ENCODE results near the gene RUNDC3A.

RUNDC3A gene

GRCh38 chr17:44320066-44320465 lies 11.7 kb downstream of the RUNDC3A start:
- Histone ChIP-seq H3K36me3 (peaks cover 56% of the 10 kb centered on the region), H3K27me3 (no peaks in the 10 kb centered on the region), H3K4me1 (no peaks in the 10 kb centered on the region), H3K9me3 (no peaks in the 10 kb centered on the region), H3K4me3 (ENCODE audit: low read depth, low read length) (no peak overlapping the region)
- DNase-seq, result no peak
- TF ChIP-seq, protein P1, sequence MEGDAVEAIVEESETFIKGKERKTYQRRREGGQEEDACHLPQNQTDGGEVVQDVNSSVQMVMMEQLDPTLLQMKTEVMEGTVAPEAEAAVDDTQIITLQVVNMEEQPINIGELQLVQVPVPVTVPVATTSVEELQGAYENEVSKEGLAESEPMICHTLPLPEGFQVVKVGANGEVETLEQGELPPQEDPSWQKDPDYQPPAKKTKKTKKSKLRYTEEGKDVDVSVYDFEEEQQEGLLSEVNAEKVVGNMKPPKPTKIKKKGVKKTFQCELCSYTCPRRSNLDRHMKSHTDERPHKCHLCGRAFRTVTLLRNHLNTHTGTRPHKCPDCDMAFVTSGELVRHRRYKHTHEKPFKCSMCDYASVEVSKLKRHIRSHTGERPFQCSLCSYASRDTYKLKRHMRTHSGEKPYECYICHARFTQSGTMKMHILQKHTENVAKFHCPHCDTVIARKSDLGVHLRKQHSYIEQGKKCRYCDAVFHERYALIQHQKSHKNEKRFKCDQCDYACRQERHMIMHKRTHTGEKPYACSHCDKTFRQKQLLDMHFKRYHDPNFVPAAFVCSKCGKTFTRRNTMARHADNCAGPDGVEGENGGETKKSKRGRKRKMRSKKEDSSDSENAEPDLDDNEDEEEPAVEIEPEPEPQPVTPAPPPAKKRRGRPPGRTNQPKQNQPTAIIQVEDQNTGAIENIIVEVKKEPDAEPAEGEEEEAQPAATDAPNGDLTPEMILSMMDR (IDR thresholded peaks at IDR 0.05; ENCODE audit: low read depth, low read length), result no peak

DNA sequence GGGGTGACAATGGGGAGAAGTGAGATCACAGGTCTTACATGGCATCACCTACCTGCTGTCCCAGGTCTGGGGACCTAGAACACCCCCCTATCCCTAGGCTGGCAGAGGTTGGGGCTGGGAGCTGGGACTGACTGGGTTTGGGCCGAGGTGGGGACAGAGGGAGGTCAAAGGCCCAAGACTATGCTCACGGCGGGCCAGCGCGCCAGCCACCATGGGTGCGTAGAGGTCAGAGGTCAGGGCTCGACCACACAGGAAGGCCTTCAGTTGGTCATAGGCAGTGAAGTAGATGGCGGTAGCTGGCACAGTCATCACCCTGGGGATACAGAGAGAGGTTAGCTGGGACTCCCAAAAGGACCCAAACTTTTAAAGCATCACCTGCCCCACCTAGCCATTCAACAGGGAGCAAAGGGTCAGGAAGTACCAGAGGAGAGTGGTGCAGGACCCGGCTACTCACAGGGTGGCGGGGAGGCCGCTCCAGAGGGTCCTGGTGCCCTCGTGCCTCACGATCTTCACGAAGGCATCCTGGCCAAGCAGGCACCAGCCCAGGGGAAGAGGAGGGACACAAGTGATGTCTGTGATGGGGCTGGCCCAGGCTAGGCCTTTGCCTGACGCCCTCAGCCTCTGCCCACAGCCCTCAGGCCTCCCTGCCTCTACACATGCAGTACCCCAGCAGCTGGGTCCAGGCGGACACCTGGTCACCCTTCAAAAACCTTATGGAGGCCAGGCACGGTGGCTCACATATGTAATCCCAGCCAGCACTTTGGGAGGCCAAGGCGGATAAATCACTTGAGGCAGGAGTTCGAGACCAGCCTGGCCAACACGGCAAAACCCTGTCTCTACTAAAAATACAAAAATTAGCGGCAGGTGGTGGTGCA lies 13.1 kb downstream of the RUNDC3A start:
- Histone ChIP-seq H3K36me3 (peaks cover 47% of the 10 kb centered on the region), H3K27me3 (no peaks in the 10 kb centered on the region), H3K9me3 (no peaks in the 10 kb centered on the region), H3K4me3 (ENCODE audit: low read depth, low read length) (no peak overlapping the region), H3K4me1 (no peaks in the 10 kb centered on the region)
- TF ChIP-seq, protein P1 (IDR thresholded peaks at IDR 0.05; ENCODE audit: low read depth, low read length), result no peak
- DNase-seq, result no peak

DNA sequence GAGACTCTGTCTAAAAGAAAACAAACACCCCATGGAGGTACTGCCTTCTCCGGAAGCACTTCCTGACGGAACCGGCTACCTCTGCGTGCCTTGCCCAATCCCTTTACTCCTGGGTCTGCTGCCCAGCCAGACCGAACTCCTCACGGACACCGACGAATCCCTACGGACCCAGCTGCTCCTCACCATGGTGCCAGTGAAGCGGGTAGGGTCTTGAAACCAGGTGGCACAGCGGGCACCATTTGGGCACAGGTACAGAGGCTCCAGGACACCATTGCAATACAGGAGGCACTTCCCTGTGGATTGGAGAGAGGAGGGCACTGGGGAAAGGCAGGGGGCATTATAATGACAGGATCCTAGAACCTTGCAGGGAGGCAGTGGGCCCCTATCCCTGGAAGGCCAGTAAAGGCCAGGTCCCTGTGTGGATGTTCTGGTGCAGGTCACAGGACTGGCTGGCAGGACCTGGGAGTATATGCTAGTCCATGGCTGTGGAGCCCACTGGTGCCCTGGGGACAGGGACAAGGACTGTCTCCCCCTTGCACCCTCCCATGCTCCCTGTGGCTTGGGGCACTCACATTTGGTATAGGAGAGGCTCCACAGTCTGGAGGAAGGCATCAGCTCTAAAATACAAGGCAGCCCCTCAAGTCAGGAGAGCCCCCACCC lies 14.0 kb downstream of the RUNDC3A start:
- no peak for DNase-seq
- TF ChIP-seq, protein P1 (IDR thresholded peaks at IDR 0.05; ENCODE audit: low read depth, low read length), result no peak
- Histone ChIP-seq H3K36me3 (peaks cover 47% of the 10 kb centered on the region), H3K9me3 (no peaks in the 10 kb centered on the region), H3K4me1 (no peaks in the 10 kb centered on the region), H3K4me3 (ENCODE audit: low read depth, low read length) (no peak overlapping the region), H3K27me3 (no peaks in the 10 kb centered on the region)

DNA sequence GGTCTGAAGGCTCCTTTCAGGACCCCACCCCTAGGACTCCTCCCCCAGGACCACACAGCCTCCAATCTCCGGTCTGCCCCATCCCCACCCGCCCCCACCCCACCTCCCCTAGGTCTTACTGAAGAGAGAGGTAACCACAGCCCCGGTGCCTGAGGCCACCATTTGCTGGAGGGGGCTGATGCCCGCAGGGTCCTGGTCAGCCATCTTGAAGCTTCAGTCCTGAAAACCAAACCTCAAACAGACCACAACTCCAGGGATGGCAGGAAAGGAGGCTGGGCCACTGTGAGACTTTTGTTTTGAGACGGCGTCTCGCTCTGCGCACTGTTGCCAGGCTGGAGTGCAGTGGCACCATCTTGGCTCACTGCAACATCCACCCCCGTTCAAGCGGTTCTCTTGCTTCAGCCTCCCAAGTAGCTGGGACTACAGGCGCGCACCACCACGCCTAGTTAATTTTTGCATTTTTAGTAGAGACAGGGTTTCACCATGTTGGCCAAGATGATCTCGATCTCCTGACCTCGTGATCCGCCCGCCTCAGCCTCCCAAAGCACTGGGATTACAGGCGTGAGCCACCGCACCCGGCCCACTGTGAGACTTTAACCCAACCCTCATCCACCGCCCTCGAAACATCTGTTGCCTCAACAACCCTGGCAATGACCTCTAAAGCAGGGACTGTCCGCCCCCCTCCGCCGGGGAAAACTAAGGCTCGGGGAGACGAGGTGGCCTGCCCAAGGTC lies 15.1 kb downstream of the RUNDC3A start:
- H3K36me3 ChIP-seq, result peaks cover 43% of the 10 kb centered on the region
- peak overlapping the region; percentile 93 for H3K4me3 ChIP-seq (ENCODE audit: low read depth, low read length)
- no peaks in the 10 kb centered on the region for H3K27me3 ChIP-seq
- no peaks in the 10 kb centered on the region for H3K9me3 ChIP-seq
- no peaks in the 10 kb centered on the region for H3K4me1 ChIP-seq
- DNase-seq, result no peak
- TF ChIP-seq, protein P1 (IDR thresholded peaks at IDR 0.05; ENCODE audit: low read depth, low read length), result no peak

DNA sequence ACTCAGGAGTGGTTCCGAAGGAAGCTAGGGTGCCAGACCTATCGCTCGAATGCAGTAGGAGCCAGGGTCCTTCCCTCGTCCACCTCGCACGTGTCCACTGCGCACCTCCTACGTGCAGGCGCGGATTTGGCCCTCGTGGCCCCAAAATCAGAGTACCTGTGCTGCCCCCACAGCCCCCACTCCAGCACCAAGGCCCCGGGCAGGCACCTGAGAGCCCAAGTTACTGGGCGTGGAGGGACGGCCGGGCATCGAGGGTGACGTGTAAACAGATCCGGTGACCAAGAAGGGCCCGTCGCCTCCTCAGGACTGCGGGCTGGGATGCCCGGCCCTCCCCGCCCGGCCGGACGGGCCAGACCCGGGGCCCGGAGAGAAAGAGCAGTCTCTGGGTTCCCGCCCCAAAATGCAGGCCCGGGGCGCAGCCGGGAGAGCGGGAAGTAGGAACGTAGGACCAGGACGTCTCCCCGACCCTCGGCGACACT lies 15.7 kb downstream of the RUNDC3A start:
- no peaks in the 10 kb centered on the region for H3K4me1 ChIP-seq
- no peaks in the 10 kb centered on the region for H3K27me3 ChIP-seq
- no peak for DNase-seq
- peaks cover 37% of the 10 kb centered on the region for H3K36me3 ChIP-seq
- TF ChIP-seq, protein P1 (IDR thresholded peaks at IDR 0.05; ENCODE audit: low read depth, low read length), result no peak
- peak overlapping the region; percentile 93 for H3K4me3 ChIP-seq (ENCODE audit: low read depth, low read length)
- no peaks in the 10 kb centered on the region for H3K9me3 ChIP-seq

All from BE2C (cell line).